Prostate gland (tissue), 2 donors: ENCODE measurements around the gene NPLOC4.

Experiments used
- CTCF ChIP-seq, 4 experiments: fragments of 200-600 bp in 2 of 4; fragments of 450-650 bp in 2 of 4; sonication (generic) in 2 of 4; IDR thresholded peaks; 1 replicate in 3 of 4; 2 replicates in 1 of 4; pipeline ENCODE4 v1.5.1; 2016 to 2019; ENCODE audit warnings: antibody characterized with exemption in 4 of 4, mild to moderate bottlenecking in 2 of 4, moderate library complexity in 2 of 4
- POLR2A ChIP-seq: fragments of 450-650 bp; IDR thresholded peaks from one replicate; pipeline ENCODE4 v1.6.1; 2016; ENCODE audit warnings: antibody characterized with exemption, mild to moderate bottlenecking

- TF ChIP-seq POLR2A (no peak), CTCF (IDR thresholded peaks at IDR 0.05) (no peak)
Observed at GRCh38 chr17:81631482-81631881, 5.4 kb downstream of the NPLOC4 start.
